Measurements from ENCODE around the gene TRIM27.
"Not testable (repeated sequence)": the region's sequence is repeated elsewhere in the genome, so short reads cannot be mapped to it uniquely, and the experiment has no call there.

The TRIM27 gene

DNA sequence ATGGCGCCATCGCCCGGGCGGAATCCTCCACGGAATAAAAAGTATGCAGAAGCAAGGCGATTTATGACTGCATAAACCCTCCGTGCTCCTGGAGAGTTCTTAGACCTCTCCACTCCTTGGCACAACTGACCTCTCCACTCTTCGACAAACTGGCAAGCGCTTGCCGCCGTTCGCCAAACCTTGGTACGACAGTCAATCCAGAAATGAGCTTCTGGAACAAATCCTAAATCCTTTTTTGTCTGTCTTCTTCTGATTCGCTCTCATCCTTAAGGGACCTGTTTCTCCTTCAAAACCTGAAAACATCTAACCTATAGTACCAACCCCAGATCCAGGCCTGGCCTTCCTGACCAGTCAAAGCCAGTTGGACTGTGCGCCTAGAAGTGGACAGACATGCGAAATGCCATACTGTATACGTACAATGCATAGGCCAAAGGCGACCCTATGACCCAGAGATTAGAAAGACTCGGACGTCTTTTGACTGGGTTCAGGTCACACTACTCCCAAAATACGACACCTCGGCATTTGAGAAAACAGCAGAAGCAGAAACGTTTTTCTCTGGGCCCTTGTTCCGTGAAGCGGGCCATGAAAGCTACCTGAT is 59.4 kb downstream of the TRIM27 start:
- no peak for DNase-seq (ENCODE audit: low read depth, low spot score)

GRCh38 chr6:28863604-28864325 is 60.0 kb downstream of the TRIM27 start:
- DNase-seq (ENCODE audit: low read depth, low spot score) = peak; percentile 88

DNA sequence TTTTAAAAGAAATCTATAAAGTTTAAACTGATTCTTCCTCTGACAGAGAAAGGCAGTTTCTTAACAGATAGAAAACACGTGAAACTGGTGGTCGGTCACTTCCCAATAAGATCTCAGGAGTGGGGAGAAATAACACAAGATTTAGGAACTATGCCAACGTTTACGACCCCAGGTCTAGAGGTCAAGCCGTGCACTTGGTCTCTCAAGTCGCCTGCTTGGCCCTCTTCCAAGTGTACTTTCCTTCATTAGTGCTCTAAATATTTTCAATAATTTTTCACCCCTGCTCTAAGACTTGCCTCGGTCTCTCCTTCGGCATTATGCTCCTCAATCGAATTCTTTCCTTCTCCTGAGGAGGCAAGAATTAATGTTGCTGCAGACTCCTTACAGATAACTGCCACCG is 61.7 kb downstream of the TRIM27 start:
- DNase-seq (ENCODE audit: low read depth, low spot score) = no peak

GRCh38 chr6:28861339-28861738 is 62.4 kb downstream of the TRIM27 start:
- no peak for DNase-seq (ENCODE audit: low read depth, low spot score)

GRCh38 chr6:28860581-28860980 is 63.2 kb downstream of the TRIM27 start:
- no peak for DNase-seq (ENCODE audit: low read depth, low spot score)

GRCh38 chr6:28858963-28859362 is 64.8 kb downstream of the TRIM27 start:
- DNase-seq (ENCODE audit: low read depth, low spot score) = no peak

DNA sequence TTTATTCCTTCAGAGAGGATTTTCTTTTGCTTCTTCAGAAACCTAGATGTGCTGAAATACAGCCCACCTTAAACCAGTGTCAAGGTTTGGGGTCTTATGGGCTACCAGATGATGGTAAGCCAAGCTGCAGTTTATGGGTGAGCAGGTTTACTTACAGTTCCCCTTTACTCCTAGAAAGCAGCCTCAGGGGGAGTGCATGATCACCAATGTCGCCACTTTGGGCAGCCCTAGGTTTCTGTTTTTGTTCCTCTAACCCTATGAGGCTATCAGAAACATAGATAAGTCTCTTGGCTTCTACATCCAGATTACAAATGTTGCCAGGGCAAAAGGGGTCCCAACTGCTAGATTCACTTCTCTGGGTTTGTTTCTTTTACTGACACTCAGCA is 67.2 kb downstream of the TRIM27 start:
- DNase-seq (ENCODE audit: low read depth, low spot score) = no peak

- DNase-seq (ENCODE audit: low read depth, low spot score) = not testable (repeated sequence)
Observed at GRCh38 chr6:28854405-28854804, 69.4 kb downstream of the TRIM27 start.

Data from astrocyte of the hippocampus (primary cell).